Right atrium auricular region (tissue), 2 donors: ENCODE measurements around the gene CSH1. TPM values are rescaled to one million over a fixed set of nuclear protein-coding genes. Genes with fewer than 3 reads are reported as not detected.
"Not testable (repeated sequence)": the region's sequence is repeated elsewhere in the genome, so short reads cannot be mapped to it uniquely, and the experiment has no call there.

ENCODE experiments used
- DNase-seq: peaks from one replicate; pipeline ENCODE4 v3.0.0-alpha.2; 2019; ENCODE audit warnings: low spot score
- H3K27ac ChIP-seq, 2 donors: fragments of 200-600 bp; sonication (generic); 1 replicate in 1 of 2; 2 replicates in 1 of 2; pipeline ENCODE4 v1.5.1; 2016 to 2019
- H3K27me3 ChIP-seq, 2 donors: fragments of 200-600 bp; sonication (generic); one replicate each; pipeline versions ENCODE4 v1.5.1 to v1.6.0; 2017 to 2019
- H3K36me3 ChIP-seq: fragments of 200-600 bp; sonication (generic); one replicate; pipeline ENCODE4 v1.5.1; 2016
- H3K4me1 ChIP-seq, 2 donors: fragments of 200-600 bp; sonication (generic); one replicate each; pipeline versions ENCODE4 v1.5.1 to v1.6.0; 2017 to 2019
- H3K4me3 ChIP-seq, 2 donors: fragments of 200-600 bp; sonication (generic); 1 replicate in 1 of 2; 2 replicates in 1 of 2; pipeline ENCODE4 v1.5.1; 2017 to 2019; ENCODE audit warnings: mild to moderate bottlenecking in 1 of 2, moderate library complexity in 1 of 2
- H3K9me3 ChIP-seq, 2 donors: fragments of 200-600 bp; sonication (generic); one replicate each; pipeline ENCODE4 v1.5.1; 2019
- total RNA-seq, 2 donors: library from RNA; depleted of rRNA; stranded (reverse); fragments of >200 nt; gene quantifications; one replicate each; pipeline ENCODE4 v1.1.0, GENCODE V29; 2016
- TF ChIP-seq, protein P1 (sequence below), 2 donors: fragments of 200-600 bp; sonication (generic); IDR thresholded peaks; one replicate each; pipeline ENCODE4 v1.5.1; 2019; ENCODE audit warnings: antibody characterized with exemption in 2 of 2

The CSH1 gene
- total RNA-seq, 2 donors from 2014 or later, result not detected

GRCh38 chr17:63870292-63870665 is 26.1 kb downstream of the CSH1 start:
- not testable (repeated sequence) for H3K27ac ChIP-seq, H3K36me3 ChIP-seq, DNase-seq, H3K4me1 ChIP-seq, H3K9me3 ChIP-seq, H3K27me3 ChIP-seq, H3K4me3 ChIP-seq

DNA sequence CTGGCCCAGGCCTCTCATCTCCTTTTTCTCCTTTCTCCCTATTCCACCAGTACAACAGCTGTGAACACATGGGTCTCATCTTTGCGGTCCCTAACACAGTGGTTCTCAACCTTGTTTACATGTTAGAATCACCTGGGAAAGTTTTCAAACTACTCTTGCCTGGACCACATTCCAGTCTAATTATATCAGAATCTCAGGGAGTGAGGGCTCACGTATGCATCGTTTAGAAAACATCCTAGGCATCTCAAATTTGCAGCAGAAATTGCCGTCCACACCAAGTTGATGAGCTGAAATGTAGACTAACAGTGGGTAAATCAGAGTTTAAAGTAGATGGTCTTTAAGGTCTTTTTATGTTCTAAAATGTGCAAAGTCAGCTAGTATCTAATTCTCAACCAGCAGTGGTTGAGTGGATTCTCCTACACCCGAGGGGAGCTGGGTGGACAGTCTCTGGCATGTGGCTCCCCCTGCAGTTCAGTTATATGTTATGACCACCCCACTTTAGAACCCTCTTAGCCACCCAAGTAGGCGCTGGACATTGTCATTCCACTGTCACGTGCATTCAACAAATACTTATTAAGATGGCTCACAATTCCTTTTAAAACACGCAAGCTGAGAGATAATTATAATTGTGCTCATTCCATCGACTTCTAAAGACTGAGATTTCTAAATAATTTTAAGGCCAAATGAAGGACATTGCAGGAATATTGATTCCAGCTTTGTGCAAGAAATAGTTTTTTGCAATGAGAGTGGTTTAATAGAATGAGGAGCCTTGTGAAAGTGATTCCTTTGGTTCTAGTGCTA is 26.7 kb downstream of the CSH1 start:
- DNase-seq, H3K27ac ChIP-seq, H3K4me3 ChIP-seq, H3K9me3 ChIP-seq, H3K4me1 ChIP-seq, H3K27me3 ChIP-seq, H3K36me3 ChIP-seq: not testable (repeated sequence)

DNA sequence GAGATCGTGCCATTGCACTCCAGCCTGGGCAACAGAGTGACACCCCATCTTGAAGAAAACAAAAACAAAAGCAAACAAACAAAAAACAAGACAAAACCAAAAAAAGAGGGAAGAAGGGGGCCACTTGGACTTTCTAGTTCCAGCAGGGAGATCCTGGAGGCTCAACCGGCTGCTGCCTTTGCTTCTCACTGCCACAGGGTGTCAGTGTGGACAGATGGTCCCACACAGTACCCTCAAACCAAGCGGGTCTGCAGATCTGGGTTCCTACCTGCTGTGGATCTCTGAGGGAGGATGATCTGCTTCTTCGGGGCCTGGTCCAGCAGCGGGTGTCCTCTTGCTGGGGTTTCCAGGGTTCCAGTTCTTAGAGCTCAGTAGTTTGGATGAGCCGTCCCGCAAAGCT is 29.7 kb downstream of the CSH1 start:
- not testable (repeated sequence) for DNase-seq

DNA sequence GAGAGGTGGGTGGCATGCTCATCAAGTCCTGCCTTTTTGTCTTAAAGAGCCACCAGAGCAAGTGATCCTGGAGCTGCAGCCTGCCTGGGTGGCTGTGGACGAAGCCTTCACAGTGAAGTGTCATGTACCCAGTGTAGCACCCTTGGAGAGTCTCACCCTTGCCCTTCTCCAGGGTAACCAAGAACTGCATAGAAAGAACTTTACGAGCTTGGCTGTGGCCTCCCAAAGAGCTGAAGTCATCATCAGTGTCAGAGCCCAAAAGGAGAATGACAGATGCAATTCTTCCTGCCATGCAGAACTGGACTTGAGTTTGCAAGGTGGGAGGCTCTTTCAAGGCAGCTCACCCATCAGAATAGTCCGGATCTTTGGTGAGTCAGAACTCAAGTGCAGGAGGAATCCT is 37.1 kb downstream of the CSH1 start:
- H3K4me1 ChIP-seq, result no peaks in the 10 kb centered on the region
- H3K27ac ChIP-seq, result no peak overlapping the region
- H3K27me3 ChIP-seq, result no peaks in the 10 kb centered on the region
- TF ChIP-seq, protein P1, sequence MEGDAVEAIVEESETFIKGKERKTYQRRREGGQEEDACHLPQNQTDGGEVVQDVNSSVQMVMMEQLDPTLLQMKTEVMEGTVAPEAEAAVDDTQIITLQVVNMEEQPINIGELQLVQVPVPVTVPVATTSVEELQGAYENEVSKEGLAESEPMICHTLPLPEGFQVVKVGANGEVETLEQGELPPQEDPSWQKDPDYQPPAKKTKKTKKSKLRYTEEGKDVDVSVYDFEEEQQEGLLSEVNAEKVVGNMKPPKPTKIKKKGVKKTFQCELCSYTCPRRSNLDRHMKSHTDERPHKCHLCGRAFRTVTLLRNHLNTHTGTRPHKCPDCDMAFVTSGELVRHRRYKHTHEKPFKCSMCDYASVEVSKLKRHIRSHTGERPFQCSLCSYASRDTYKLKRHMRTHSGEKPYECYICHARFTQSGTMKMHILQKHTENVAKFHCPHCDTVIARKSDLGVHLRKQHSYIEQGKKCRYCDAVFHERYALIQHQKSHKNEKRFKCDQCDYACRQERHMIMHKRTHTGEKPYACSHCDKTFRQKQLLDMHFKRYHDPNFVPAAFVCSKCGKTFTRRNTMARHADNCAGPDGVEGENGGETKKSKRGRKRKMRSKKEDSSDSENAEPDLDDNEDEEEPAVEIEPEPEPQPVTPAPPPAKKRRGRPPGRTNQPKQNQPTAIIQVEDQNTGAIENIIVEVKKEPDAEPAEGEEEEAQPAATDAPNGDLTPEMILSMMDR (IDR thresholded peaks at IDR 0.05), result no peak
- no peaks in the 10 kb centered on the region for H3K36me3 ChIP-seq
- no peak for DNase-seq
- no peak overlapping the region for H3K4me3 ChIP-seq
- no peaks in the 10 kb centered on the region for H3K9me3 ChIP-seq

More for the DNA sequence above, 29.7 kb downstream of the CSH1 start:
- H3K4me1 ChIP-seq, H3K9me3 ChIP-seq, H3K36me3 ChIP-seq, H3K4me3 ChIP-seq, H3K27me3 ChIP-seq, H3K27ac ChIP-seq: not testable (repeated sequence)

DNA sequence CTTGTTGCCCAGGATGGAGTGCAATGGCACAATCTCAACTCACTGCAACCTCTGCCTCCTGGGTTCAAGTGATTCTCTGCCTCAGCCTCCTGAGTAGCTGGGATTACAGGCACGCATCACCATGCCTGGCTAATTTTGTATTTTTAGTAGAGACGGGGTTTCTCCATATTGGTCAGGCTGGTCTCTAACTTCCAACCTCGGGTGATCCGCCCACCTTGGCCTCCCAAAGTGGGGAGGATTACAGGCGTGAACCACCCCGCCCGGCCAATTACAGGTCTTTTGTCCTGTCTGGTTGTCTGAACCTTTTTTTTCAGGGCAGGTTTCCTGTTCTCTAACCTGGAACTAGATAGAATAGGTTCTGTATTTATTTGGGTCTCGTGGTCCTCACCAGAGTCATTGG is 39.9 kb downstream of the CSH1 start:
- H3K36me3 ChIP-seq, H3K9me3 ChIP-seq, H3K4me3 ChIP-seq, H3K4me1 ChIP-seq, DNase-seq, H3K27me3 ChIP-seq, H3K27ac ChIP-seq: not testable (repeated sequence)

GRCh38 chr17:63855185-63855584 is 41.2 kb downstream of the CSH1 start:
- H3K9me3 ChIP-seq, result no peaks in the 10 kb centered on the region
- no peaks in the 10 kb centered on the region for H3K36me3 ChIP-seq
- DNase-seq, result no peak
- no peak overlapping the region for H3K27ac ChIP-seq
- no peaks in the 10 kb centered on the region for H3K27me3 ChIP-seq
- TF ChIP-seq, protein P1 (IDR thresholded peaks at IDR 0.05), result no peak
- H3K4me1 ChIP-seq, result no peaks in the 10 kb centered on the region
- H3K4me3 ChIP-seq, result no peak overlapping the region

DNA sequence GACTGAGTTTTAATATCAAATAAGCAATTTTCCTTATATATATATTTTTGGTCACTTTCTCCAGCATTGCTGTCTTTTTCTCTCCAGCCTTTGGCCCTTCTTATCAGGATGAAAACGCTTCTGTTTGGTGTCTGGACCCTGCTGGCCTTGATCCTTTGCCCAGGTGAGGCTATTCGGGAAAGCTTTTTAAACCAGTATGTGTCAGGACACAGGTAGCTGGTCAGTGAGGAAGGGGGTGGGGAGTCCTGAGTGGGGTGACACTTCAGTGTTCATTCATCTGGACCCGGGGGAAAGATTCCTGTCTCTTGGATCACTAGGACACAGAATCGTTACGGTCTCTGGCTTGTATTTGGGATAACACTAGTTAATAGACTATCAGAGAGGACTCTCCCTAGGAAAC is 41.7 kb downstream of the CSH1 start:
- Histone ChIP-seq H3K9me3 (no peaks in the 10 kb centered on the region), H3K36me3 (no peaks in the 10 kb centered on the region), H3K4me3 (no peak overlapping the region), H3K4me1 (no peaks in the 10 kb centered on the region), H3K27ac (no peak overlapping the region), H3K27me3 (no peaks in the 10 kb centered on the region)
- no peak for DNase-seq
- TF ChIP-seq, protein P1 (IDR thresholded peaks at IDR 0.05), result no peak

- no peak for DNase-seq
Observed at GRCh38 chr17:63853260-63853659, 43.1 kb downstream of the CSH1 start.

More at GRCh38 chr17:63853260-63853659, 43.1 kb downstream of the CSH1 start:
- no peak overlapping the region for H3K27ac ChIP-seq
- TF ChIP-seq, protein P1 (IDR thresholded peaks at IDR 0.05), result no peak
- peaks cover 0 to 4% of the 10 kb centered on the region in 2 donors for H3K4me1 ChIP-seq
- H3K36me3 ChIP-seq, result no peaks in the 10 kb centered on the region
- no peaks in the 10 kb centered on the region for H3K9me3 ChIP-seq
- no peak overlapping the region for H3K4me3 ChIP-seq
- no peaks in the 10 kb centered on the region for H3K27me3 ChIP-seq
